ENCODE measurements around the gene FAM234B.

DNA sequence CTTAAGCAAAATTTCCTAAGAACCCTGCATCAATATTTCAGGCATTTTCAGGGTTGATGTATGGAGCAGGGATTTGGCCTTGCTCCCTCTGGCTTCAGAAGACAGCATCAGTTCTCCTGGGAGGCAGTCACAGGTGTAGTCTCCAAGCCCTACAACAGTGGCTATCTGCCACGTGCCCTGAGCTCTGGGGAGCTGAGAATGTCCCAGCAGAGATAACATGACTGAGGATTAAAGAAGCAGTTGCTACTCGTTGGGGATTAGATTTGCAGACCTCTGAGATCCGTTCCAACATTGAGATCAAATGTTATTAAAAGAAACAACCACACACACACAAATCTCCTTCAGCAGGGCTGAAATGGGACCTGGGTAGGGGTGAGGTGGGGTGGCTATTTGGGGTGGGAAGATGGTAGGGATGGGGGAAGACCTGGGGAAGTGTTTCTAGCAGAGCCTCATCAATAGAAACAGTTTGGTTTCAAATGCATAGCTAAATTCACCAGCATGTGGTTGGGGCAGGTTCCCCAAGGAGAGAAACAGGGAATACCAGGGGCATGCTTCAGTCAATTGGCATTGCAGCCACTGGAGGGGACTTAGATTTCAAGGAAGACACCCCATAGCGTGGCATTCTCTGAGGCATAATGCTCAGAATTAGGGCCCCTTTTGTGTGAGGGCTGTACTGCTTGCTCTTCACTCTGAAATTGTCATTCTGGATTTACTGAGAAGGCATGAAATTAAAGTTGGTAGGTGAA is 15.2 kb upstream of the FAM234B start:
- TF ChIP-seq CTCF (optimal IDR thresholded peaks at IDR 0.05 in 1 of 3, IDR thresholded peaks at IDR 0.05 in 1 of 3, conservative IDR thresholded peaks at IDR 0.05 in 1 of 3; ENCODE audit: extremely low read depth in 1 of 3, insufficient read depth in 2 of 3, low read length in 3 of 3) (no peak), EZH2 (IDR thresholded peaks at IDR 0.05; ENCODE audit: low read length) (no peak)
